ENCODE data around the gene TOM1L1. TPM values are rescaled to one million over a fixed set of nuclear protein-coding genes. Genes with fewer than 3 reads are reported as not detected.

The TOM1L1 gene
- total and polyA plus RNA-seq, 2 donors (not counting 1 experiment from before 2014, with no cell fraction given): 34.5 to 34.7 TPM

DNA sequence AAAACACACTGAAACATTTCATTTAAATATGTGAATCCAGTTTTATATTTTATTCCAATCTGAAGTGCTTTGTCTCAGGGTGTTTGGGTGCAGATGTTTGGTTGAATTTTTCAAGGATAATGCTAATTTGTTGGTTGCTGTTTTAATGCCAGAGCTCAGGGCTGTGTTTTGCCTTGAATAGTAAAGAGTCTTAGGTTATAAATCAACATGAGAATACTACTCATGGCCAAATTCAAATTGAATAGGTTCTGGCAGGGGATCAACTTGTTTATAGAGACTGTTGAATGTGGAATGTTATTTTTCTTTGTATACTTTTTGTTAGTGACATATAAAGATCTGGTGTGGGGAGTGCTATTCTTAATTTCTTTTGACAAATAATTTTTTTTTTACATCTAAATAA, 18.8 kb downstream of the TOM1L1 start:
- no peaks in the 10 kb centered on the region for H4K20me1 ChIP-seq (ENCODE audit: control insufficient read depth, extremely low read depth, insufficient read depth, low read length)
- no peaks in the 10 kb centered on the region for H3K79me2 ChIP-seq (ENCODE audit: control insufficient read depth, insufficient read depth, low read length)
- no peaks in the 10 kb centered on the region for H3K27me3 ChIP-seq (ENCODE audit: control insufficient read depth, insufficient read depth, low read length)
- H3K36me3 ChIP-seq (ENCODE audit: control insufficient read depth, insufficient read depth, low read length): no peaks in the 10 kb centered on the region
- H3K4me3 ChIP-seq (replicated peaks in 1 of 4; ENCODE audit: control extremely low read depth in 1 of 4, insufficient read depth in 1 of 4, low read depth in 3 of 4, low read length in 4 of 4): no peak overlapping the region
- H2AFZ ChIP-seq (ENCODE audit: low read length): no peak overlapping the region
- H3K4me2 ChIP-seq (ENCODE audit: extremely low read depth, insufficient read depth, low read length): no peak overlapping the region
- TF ChIP-seq EZH2 (IDR thresholded peaks at IDR 0.05; ENCODE audit: low read length, missing control alignments) (no peak), CTCF (conservative IDR thresholded peaks at IDR 0.05 in 1 of 2, IDR thresholded peaks at IDR 0.05 in 1 of 2; ENCODE audit: low read depth in 1 of 2, low read length in 2 of 2) (no peak)
- H3K9me3 ChIP-seq (ENCODE audit: control insufficient read depth, insufficient read depth, low read depth, low read length): no peaks in the 10 kb centered on the region
- DNase-seq (ENCODE audit: low read depth in 2 of 2): no peak
- no peaks in the 10 kb centered on the region for H3K4me1 ChIP-seq (ENCODE audit: control insufficient read depth, extremely low read depth, insufficient read depth, low read length)
- H3K27ac ChIP-seq (ENCODE audit: insufficient read depth, low read length): no peak overlapping the region
- H3K9ac ChIP-seq (ENCODE audit: insufficient read depth, low read length): no peak overlapping the region

DNA sequence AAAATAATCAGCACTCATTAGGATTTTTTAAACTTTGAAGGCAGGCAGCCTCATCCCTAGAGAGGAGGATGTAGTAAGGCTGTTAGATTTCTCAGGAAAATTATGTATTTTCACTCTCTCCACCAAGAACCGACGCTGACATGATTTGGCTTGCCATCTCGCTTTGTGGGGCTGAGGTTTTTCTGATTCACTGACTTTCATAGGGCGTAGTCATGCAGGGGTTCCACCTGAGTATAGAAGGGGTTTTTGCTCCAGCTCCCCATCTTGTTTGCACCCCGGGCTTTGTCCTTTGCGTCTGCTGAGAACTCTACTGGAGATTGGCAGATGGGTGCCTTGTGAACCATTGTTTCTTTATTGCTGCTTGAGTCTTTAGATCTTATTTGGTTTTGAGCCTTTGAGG, 20.2 kb downstream of the TOM1L1 start:
- H3K9ac ChIP-seq (ENCODE audit: insufficient read depth, low read length): no peak overlapping the region
- no peaks in the 10 kb centered on the region for H3K9me3 ChIP-seq (ENCODE audit: control insufficient read depth, insufficient read depth, low read depth, low read length)
- no peaks in the 10 kb centered on the region for H4K20me1 ChIP-seq (ENCODE audit: control insufficient read depth, extremely low read depth, insufficient read depth, low read length)
- H3K27ac ChIP-seq (ENCODE audit: insufficient read depth, low read length): no peak overlapping the region
- H3K4me1 ChIP-seq (ENCODE audit: control insufficient read depth, extremely low read depth, insufficient read depth, low read length): no peaks in the 10 kb centered on the region
- H3K4me2 ChIP-seq (ENCODE audit: extremely low read depth, insufficient read depth, low read length): no peak overlapping the region
- H3K27me3 ChIP-seq (ENCODE audit: control insufficient read depth, insufficient read depth, low read length): no peaks in the 10 kb centered on the region
- H3K36me3 ChIP-seq (ENCODE audit: control insufficient read depth, insufficient read depth, low read length): no peaks in the 10 kb centered on the region
- TF ChIP-seq CTCF (conservative IDR thresholded peaks at IDR 0.05 in 1 of 2, IDR thresholded peaks at IDR 0.05 in 1 of 2; ENCODE audit: low read depth in 1 of 2, low read length in 2 of 2) (no peak), EZH2 (IDR thresholded peaks at IDR 0.05; ENCODE audit: low read length, missing control alignments) (no peak)
- no peaks in the 10 kb centered on the region for H3K79me2 ChIP-seq (ENCODE audit: control insufficient read depth, insufficient read depth, low read length)
- H3K4me3 ChIP-seq (replicated peaks in 1 of 4; ENCODE audit: control extremely low read depth in 1 of 4, insufficient read depth in 1 of 4, low read depth in 3 of 4, low read length in 4 of 4): no peak overlapping the region
- no peak for DNase-seq (ENCODE audit: low read depth in 2 of 2)
- H2AFZ ChIP-seq (ENCODE audit: low read length): no peak overlapping the region

DNA sequence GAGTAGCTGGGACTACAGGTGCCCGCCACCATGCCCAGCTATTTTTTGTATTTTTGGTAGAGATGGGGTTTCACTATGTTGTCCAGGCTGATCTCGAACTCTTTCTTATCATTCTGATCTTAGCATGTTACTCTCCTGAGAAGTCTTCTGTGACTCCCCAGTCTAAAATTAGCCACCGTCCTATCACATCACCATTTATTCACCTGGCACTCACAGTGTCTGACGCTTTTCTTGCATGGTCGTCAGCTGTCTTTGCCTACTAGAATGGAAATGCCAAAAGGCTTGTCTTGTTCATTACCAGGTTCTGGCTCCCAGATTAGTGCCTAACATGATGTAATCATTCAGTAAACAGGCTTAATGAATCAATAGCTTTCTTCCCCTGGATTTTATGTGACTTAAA, 23.8 kb downstream of the TOM1L1 start:
- no peak overlapping the region for H3K4me3 ChIP-seq (replicated peaks in 1 of 4; ENCODE audit: control extremely low read depth in 1 of 4, insufficient read depth in 1 of 4, low read depth in 3 of 4, low read length in 4 of 4)
- H3K27ac ChIP-seq (ENCODE audit: insufficient read depth, low read length): no peak overlapping the region
- no peaks in the 10 kb centered on the region for H3K36me3 ChIP-seq (ENCODE audit: control insufficient read depth, insufficient read depth, low read length)
- no peaks in the 10 kb centered on the region for H3K4me1 ChIP-seq (ENCODE audit: control insufficient read depth, extremely low read depth, insufficient read depth, low read length)
- no peaks in the 10 kb centered on the region for H3K9me3 ChIP-seq (ENCODE audit: control insufficient read depth, insufficient read depth, low read depth, low read length)
- TF ChIP-seq CTCF (conservative IDR thresholded peaks at IDR 0.05 in 1 of 2, IDR thresholded peaks at IDR 0.05 in 1 of 2; ENCODE audit: low read depth in 1 of 2, low read length in 2 of 2) (no peak), EZH2 (IDR thresholded peaks at IDR 0.05; ENCODE audit: low read length, missing control alignments) (no peak)
- H2AFZ ChIP-seq (ENCODE audit: low read length): no peak overlapping the region
- DNase-seq (ENCODE audit: low read depth in 2 of 2): no peak
- no peaks in the 10 kb centered on the region for H3K79me2 ChIP-seq (ENCODE audit: control insufficient read depth, insufficient read depth, low read length)
- no peak overlapping the region for H3K4me2 ChIP-seq (ENCODE audit: extremely low read depth, insufficient read depth, low read length)
- H3K27me3 ChIP-seq (ENCODE audit: control insufficient read depth, insufficient read depth, low read length): no peaks in the 10 kb centered on the region
- no peaks in the 10 kb centered on the region for H4K20me1 ChIP-seq (ENCODE audit: control insufficient read depth, extremely low read depth, insufficient read depth, low read length)
- H3K9ac ChIP-seq (ENCODE audit: insufficient read depth, low read length): no peak overlapping the region
